Activated B cell treated with CpG ODN at 0.5 μM for 24 hours (primary cell): Measurements from ENCODE around the gene GPD1. TPM values are rescaled to one million over a fixed set of nuclear protein-coding genes. Genes with fewer than 3 reads are reported as not detected.

Source experiments
- ATAC-seq: fragments of 200-7000 bp; cut with Tn5 transposase; one replicate; pipeline ENCODE4 v1.10.0; 2021; ENCODE audit warnings: low read depth, mild to moderate bottlenecking, moderate library complexity
- CTCF ChIA-PET: fragments of 350-600 bp; sonication (Branson Sonifier 250); formaldehyde crosslinking; loops from one replicate; lab custom pipeline; 2021; ENCODE audit warnings: antibody characterized with exemption; lab: Charles Lee
- POLR2A ChIA-PET: fragments of 350-600 bp; sonication (Branson Sonifier 250); formaldehyde crosslinking; loops from one replicate; lab custom pipeline; 2021; ENCODE audit warnings: antibody characterized with exemption; lab: Charles Lee
- DNase-seq: peaks from one replicate; pipeline ENCODE4 v3.0.0; 2022
- H3K27ac Mint-ChIP-seq: one replicate; pipeline ENCODE4 v1.8.0; 2020; ENCODE audit warnings: mixed read lengths
- H3K27me3 Mint-ChIP-seq: one replicate; pipeline ENCODE4 v1.8.0; 2021; ENCODE audit warnings: mixed read lengths
- H3K36me3 Mint-ChIP-seq: one replicate; pipeline ENCODE4 v1.8.0; 2021; ENCODE audit warnings: low read depth, mixed read lengths
- H3K4me1 Mint-ChIP-seq: one replicate; pipeline ENCODE4 v1.8.0; 2021; ENCODE audit warnings: mixed read lengths
- H3K4me3 Mint-ChIP-seq: one replicate; pipeline ENCODE4 v1.8.0; 2020; ENCODE audit warnings: mild to moderate bottlenecking, mixed read lengths
- H3K9me3 Mint-ChIP-seq: one replicate; pipeline ENCODE4 v1.8.0; 2020; ENCODE audit warnings: mixed read lengths
- CTCF ChIP-seq: fragments of 200-600 bp; IDR thresholded peaks from one replicate; pipeline ENCODE4 v1.8.0; 2022; ENCODE audit warnings: antibody characterized with exemption, mild to moderate bottlenecking
- intact Hi-C: fragments of 100-400 bp; cut with micrococcal nuclease; formaldehyde crosslinking; loops from one replicate; pipeline ENCODE4 v1.15.1; 2024
- total RNA-seq: library from RNA; stranded (reverse); gene quantifications from 2 replicates; pipeline ENCODE4 v1.2.3, GENCODE V29; 2022

GPD1 gene
- total RNA-seq, 1 donor from 2014 or later, result 0.60 TPM

GRCh38 chr12:50160643-50161042, 56.8 kb downstream of the GPD1 start:
- ATAC-seq (no peak), DNase-seq (no peak)
- TF ChIP-seq CTCF, result no peak
- intact Hi-C loops, result loop anchor here (10.0 kb wide), 1 partner anchor 124 kb away; the partner anchor contains the start of gene LIMA1
- Mint-ChIP-seq H3K27me3 (no peaks in the 10 kb centered on the region), H3K4me1 (peaks cover 22% of the 10 kb centered on the region), H3K9me3 (no peaks in the 10 kb centered on the region), H3K27ac (no peak overlapping the region), H3K36me3 (peaks cover 18% of the 10 kb centered on the region), H3K4me3 (no peak overlapping the region)
- ChIA-PET POLR2A (interaction anchor here (0.6 to 0.8 kb wide), 2 partner anchors 48 to 76 kb away, joined by 3 read pairs; partner anchors contain the start of gene SMARCD1), CTCF (interaction anchor here (1.0 kb wide), 1 partner anchor 15 kb away, joined by 5 read pairs; no protein-coding TSS in a partner anchor)

Other genes with a start within 250 kb of the GPD1 start
- gene FAIM2, start 200.1 kb upstream of the GPD1 start, total RNA-seq, result not detected in 2 replicates
- not detected in 2 replicates for gene AQP2, start 153.3 kb upstream of the GPD1 start, total RNA-seq
- gene AQP5, start 142.1 kb upstream of the GPD1 start, total RNA-seq, result not detected in 2 replicates
- gene AQP6, start 131.1 kb upstream of the GPD1 start, total RNA-seq, result not detected in 2 replicates
- 12.2 and 12.6 TPM in 2 replicates for gene RACGAP1, start 78.5 kb upstream of the GPD1 start, total RNA-seq
- not detected in 2 replicates for gene ASIC1, start 46.4 kb upstream of the GPD1 start, total RNA-seq
- 101 and 108 TPM in 2 replicates for gene SMARCD1, start 18.7 kb upstream of the GPD1 start, total RNA-seq
- gene COX14, start 8.2 kb downstream of the GPD1 start, total RNA-seq, result 40.8 and 42.4 TPM in 2 replicates
- 44.3 and 64.9 TPM in 2 replicates for gene CERS5, start 63.4 kb downstream of the GPD1 start, total RNA-seq
- 5.7 and 6.7 TPM in 2 replicates for gene LIMA1, start 179.5 kb downstream of the GPD1 start, total RNA-seq